ENCODE results near the gene MOAP1.

DNA sequence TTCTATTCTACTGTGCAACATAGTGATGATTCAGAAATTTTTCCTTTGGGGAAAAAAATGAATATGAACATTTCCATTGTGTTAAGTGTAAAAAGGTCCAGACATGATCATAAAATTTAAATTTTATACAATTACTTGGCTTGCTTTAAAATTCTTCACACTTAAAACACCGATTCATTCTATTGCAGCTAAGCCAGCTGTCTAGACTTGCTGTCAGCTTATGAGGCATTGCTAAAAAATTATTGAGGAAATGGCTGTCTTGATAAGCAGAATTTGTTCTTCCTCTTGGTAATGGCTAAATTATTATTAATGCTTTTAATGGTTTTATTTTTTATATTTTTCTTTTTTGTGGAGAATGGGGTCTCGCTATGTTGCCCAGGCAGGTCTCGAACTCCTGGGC, 2.3 kb upstream of the MOAP1 start:
- TF ChIP-seq POLR2A (IDR thresholded peaks at IDR 0.05): no peak
- TF ChIP-seq CTCF (IDR thresholded peaks at IDR 0.05 in 4 of 5, conservative IDR thresholded peaks at IDR 0.05 in 1 of 5): no peak

All from gastrocnemius medialis (tissue), 4 donors.